CMK (cell line): ENCODE measurements around the gene ETF1.
"Not testable (repeated sequence)": the region's sequence is repeated elsewhere in the genome, so short reads cannot be mapped to it uniquely, and the experiment has no call there.

ENCODE experiments used
- DNase-seq: peaks from one replicate; pipeline ENCODE4 v3.0.0-alpha.2; 2010; ENCODE audit warnings: low read depth

The ETF1 gene

DNA sequence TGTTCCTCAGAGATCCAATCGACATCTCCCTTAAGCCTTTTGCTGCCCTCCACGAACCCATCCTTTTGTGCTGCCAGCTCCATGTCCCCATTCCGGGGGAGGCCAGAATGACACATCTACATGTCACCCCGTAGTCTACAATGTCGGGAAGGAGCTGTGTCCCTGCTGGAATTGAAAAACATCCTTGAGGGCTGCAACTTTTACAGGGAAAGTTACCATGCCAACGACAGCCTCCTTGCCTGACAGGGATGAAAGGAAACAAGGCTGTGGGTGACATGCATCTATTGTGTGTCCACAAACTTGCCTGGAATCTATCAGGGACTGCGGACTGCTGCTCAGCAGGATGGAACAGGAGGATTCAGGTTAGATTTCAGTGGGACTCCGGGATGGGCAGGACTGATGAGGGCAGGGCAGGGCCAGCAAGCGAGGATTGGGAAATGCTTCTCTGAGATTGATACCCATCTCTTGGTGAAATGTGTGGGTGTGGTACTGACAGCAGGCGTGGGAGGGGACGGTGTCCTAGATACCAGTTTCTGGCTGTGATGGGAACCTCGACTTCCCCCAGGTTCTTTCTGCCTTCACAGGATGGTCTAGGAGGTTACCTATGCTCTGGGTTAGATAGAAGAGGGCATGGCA, 52.3 kb downstream of the ETF1 start:
- DNase-seq = no peak

DNA sequence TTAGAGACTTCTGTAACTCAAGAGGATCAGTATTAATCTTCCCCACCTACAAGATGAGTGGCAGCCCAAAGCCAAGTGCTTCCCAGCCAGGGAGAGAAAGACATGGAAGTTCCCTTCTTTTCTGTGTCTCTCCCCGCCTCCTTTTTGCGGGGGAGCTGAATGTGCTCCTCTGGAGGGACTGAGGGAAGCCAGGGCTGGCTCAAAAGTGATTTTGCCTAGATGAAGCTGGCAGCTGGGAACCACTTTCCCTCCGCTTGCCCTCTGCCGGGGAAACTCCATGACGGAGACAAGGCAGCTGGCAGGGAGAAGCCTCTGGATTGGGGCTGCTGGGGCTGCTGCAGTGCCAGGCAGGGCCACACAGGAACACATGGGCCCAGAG, 53.4 kb downstream of the ETF1 start:
- DNase-seq = no peak

DNA sequence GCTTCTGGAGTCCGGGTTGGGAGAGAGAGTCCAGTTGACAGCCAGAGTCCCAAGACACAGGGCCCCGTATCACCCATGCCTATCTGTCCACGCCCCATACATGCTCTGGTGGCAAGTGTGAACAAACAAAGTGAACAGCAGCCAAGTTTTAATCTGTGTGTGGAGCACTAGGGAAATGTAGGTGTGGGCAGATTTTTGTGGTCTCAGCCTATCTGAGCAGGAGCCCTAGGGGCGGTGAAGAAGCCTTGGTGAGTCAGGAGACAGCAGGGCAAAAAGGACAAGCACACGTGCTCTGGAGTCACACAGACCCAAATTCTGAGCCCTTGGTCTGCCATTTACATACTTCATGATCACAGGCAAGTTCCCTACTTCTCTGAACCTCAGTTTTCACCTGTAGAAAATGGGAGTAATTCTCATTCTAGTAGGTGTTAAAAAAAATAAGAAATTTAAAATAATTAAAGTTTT, 54.5 kb downstream of the ETF1 start:
- no peak for DNase-seq

DNA sequence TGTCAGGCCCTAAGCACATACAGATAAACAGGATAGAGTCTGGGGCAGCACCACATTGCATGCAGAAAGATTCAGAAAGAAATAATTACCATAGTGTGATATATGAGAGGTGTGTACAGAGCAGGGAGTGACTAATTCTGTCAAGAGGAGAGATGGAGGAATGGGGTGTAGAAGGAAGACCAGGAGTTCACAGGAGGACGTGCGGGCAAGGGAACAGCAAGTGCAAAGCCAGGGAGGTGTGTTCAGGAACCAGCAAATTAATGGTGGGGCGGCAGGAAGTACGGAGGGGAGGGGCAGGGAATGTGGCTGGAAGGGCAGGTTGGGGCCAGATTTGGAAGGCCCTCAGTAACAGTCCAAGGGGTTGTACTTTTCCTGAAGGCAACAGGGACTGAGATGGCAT, 60.4 kb downstream of the ETF1 start:
- no peak for DNase-seq

DNA sequence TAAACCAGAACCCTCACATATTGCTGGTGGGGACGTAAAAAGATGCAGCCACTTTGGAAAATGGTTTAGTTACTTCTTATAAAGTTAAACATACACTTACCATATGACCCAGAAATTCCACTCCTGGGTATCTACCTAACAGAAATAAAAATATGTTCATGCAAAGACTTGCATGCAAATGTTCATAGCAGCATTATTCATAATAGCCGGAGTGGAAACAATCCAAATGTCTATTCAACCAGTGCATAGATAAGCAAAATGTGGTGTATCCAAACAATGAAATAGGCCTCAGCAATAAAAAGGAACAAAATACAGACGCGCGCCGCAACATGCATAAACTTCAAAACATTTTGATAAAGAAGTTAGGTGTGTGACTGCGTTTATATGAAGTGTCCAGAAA, 66.1 kb downstream of the ETF1 start:
- no peak for DNase-seq

DNA sequence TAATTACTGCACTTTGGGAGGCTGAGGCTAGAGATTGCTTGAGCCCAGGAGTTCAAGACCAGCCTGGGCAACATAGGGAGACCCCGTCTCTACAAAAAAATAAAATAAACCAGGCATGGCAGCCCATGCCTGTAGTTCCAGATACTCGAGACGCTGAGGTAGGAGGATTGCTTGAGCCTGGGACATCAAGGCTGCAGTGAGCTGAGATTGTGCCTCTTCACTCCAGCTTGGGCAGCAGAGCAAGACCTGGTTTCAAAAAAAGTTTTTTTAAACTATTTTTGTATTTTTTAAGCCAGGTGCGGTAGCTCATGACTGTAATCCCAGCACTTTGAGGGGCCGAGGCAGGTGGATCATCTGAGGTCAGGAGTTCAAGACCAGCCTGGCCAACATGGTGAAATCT, 69.9 kb downstream of the ETF1 start:
- DNase-seq = not testable (repeated sequence)

DNA sequence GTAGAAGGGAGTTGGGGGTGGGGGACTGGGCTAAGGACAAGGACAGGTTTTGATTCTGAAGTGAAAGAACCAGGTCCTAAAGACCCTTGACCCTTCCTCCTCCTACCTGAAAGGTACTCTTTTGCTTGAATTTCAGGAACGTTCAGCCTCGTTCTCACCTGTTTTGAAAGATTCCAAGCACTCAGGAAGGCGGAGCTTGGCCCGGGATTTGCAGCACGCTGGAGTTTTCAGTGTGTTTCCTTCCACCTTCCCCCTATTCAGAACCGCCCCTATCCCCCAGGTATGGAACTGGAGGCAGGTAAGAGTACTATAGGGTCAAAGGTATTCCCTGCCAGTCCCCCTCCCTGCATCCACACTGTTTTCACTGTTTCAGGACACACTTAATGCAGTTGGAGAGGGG, 70.7 kb downstream of the ETF1 start:
- no peak for DNase-seq

DNA sequence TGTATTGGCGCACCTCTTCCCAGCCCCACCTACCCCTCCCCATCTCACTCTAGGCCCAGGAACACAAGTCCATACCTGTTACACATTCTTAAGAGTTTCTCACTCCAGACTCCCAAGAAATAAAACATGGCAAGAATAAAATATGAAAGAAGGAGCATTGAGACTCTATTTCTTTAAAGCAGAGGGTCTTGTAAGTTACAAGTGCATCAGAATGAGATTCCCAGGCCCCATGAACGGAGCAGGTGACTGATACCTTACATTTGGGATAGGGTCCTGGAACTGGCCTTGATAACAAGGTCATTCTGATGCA, 72.0 kb downstream of the ETF1 start:
- DNase-seq = no peak

DNA sequence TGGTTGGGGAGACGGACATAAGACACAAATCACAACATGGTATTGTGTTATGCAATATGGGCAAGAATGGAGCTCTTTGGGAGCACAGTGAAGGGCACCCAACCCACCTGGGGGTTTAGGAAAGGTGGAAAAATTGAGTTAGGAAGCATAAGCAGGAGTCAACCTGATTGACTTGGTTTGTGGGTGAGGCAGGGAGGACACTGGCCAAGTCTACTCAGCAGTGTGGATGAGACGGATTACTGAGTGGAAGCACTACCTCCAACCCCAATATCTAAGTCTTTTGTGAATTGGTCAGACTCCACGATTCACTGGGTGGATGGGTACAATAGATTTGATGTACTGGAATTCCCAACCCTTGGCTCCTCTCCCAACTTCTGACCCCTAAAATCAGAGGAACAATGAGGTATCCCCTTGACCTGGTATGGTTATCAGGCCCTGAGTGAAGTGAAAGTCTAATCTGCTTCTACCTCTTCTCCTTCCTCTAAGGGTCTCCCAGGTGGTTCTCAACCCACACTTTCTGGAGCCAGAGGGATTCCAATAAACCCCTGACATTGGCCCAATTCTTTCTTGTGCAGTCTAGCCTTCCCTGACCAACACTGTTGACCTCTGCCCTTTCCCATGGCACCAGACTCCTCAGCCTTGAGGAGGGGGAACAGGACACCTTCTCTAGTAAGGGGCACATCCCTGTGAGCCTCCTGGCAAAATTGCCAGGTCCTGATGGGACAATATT, 72.5 kb downstream of the ETF1 start:
- no peak for DNase-seq

DNA sequence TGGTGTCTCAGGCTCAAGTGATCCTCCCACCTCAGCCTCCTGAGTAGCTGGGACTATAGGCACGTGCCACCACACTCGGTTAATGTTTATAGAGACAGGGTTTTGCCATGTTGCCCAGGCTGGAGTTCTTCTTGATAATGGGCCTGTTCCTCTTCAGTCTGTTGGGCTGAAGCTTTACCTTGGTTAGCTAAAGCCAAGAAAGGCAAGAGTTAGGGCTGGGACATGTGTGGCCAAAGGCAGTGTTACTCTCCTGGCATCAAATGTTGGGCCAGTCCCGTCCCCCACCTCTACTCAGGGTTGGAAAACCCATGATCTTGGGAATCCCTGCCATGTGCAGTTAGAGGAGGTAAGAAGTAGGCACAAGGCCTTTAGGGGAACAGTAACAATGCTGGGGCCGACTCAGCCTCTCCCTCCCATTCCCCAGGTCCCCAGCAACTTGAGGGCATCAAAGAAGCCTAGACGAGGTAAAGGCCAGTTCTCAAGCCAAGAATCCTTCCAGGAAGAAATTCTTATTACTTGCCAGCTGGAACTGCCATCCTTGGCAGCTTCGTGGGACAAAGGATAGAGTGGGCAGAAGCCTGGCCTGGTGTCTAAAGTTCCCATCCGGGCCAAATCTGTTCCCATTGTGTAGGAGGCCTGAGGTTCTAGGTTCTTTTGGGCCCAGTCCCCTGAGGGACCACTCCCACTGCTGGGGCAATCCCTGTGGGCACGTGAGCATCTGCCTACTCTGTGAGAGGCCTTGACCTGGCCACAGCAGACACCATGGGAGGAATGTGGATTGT, 73.3 kb downstream of the ETF1 start:
- no peak for DNase-seq

DNA sequence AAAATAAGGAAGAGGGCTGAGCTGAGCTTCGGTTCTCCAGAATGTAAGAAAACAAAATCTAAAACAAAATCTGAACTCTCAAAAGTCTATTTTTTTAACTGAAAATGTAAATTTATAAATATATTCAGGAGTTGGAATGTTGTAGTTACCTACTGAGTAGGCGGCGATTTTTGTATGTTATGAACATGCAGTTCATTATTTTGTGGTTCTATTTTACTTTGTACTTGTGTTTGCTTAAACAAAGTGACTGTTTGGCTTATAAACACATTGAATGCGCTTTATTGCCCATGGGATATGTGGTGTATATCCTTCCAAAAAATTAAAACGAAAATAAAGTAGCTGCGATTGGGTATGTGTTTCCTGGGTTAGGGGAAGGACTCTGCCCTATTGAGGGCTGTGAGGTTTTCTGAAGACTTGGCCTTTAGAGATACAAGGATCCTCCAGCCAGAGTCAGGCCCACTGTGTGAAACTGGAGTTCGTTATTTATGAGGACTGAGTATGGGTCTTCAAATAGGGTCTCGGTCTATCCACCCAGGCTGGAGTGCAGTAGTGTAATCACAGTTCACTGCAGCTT, 74.0 kb downstream of the ETF1 start:
- no peak for DNase-seq

DNA sequence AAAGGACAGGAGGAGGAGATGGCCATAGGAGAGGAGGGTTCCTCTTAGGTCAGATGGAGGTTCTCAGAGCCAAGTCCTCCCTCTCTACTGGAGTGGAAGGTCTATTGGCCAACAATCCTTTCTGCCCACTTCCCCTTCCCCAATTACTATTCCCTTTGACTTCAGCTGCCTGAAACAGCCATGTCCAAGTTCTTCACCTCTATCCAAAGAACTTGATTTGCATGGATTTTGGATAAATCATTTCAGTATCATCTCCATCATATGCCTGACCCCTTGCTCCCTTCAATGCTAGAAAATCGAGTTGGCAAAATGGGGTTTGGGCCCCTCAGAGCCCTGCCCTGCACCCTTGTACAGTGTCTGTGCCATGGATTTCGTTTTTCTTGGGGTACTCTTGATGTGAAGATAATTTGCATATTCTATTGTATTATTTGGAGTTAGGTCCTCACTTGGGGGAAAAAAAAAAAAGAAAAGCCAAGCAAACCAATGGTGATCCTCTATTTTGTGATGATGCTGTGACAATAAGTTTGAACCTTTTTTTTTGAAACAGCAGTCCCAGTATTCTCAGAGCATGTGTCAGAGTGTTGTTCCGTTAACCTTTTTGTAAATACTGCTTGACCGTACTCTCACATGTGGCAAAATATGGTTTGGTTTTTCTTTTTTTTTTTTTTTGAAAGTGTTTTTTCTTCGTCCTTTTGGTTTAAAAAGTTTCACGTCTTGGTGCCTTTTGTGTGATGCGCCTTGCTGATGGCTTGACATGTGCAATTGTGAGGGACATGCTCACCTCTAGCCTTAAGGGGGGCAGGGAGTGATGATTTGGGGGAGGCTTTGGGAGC, 74.7 kb downstream of the ETF1 start:
- no peak for DNase-seq

DNA sequence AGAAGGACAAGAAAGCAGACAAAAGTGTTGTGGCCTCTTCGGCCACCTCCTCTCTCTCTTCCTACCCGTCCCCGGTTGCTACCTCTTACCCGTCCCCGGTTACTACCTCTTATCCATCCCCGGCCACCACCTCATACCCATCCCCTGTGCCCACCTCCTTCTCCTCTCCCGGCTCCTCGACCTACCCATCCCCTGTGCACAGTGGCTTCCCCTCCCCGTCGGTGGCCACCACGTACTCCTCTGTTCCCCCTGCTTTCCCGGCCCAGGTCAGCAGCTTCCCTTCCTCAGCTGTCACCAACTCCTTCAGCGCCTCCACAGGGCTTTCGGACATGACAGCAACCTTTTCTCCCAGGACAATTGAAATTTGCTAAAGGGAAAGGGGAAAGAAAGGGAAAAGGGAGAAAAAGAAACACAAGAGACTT, 75.3 kb downstream of the ETF1 start:
- DNase-seq = no peak

DNA sequence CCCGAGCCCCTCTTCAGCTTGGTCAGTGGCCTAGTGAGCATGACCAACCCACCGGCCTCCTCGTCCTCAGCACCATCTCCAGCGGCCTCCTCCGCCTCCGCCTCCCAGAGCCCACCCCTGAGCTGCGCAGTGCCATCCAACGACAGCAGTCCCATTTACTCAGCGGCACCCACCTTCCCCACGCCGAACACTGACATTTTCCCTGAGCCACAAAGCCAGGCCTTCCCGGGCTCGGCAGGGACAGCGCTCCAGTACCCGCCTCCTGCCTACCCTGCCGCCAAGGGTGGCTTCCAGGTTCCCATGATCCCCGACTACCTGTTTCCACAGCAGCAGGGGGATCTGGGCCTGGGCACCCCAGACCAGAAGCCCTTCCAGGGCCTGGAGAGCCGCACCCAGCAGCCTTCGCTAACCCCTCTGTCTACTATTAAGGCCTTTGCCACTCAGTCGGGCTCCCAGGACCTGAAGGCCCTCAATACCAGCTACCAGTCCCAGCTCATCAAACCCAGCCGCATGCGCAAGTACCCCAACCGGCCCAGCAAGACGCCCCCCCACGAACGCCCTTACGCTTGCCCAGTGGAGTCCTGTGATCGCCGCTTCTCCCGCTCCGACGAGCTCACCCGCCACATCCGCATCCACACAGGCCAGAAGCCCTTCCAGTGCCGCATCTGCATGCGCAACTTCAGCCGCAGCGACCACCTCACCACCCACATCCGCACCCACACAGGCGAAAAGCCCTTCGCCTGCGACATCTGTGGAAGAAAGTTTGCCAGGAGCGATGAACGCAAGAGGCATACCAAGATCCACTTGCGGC, 75.9 kb downstream of the ETF1 start:
- no peak for DNase-seq

DNA sequence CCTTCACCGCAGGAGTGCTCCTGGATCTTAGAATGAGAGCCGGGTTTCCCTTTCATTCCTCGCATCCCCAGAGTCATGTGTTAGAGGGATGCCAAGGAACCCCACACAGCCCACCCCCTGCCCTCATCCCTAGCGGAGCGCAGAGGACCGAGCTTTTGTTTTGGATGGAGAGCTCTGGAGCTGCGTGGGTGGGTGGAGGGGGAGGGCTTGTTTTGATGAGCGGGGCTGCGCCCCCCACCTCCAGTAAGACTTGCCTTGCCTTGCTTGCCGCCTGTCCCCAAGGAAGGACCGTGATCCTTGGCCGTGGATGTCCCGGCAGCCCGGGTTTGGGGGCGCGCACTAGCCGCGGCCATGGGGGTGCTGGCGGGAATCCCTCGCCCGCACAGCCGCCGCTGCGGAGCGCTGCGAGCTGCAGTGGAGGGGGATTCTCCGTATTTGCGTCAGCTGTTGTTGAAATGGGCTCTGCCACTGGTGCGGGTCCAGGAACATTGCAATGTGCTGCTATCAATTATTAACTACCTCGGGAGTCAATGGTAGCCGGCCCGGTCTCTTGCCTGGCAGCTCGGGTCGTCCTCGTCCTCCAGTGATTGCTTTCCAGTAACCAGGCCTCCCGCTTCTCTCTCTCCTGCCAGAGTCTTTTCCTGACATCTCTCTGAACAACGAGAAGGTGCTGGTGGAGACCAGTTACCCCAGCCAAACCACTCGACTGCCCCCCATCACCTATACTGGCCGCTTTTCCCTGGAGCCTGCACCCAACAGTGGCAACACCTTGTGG, 76.7 kb downstream of the ETF1 start:
- no peak for DNase-seq

DNA sequence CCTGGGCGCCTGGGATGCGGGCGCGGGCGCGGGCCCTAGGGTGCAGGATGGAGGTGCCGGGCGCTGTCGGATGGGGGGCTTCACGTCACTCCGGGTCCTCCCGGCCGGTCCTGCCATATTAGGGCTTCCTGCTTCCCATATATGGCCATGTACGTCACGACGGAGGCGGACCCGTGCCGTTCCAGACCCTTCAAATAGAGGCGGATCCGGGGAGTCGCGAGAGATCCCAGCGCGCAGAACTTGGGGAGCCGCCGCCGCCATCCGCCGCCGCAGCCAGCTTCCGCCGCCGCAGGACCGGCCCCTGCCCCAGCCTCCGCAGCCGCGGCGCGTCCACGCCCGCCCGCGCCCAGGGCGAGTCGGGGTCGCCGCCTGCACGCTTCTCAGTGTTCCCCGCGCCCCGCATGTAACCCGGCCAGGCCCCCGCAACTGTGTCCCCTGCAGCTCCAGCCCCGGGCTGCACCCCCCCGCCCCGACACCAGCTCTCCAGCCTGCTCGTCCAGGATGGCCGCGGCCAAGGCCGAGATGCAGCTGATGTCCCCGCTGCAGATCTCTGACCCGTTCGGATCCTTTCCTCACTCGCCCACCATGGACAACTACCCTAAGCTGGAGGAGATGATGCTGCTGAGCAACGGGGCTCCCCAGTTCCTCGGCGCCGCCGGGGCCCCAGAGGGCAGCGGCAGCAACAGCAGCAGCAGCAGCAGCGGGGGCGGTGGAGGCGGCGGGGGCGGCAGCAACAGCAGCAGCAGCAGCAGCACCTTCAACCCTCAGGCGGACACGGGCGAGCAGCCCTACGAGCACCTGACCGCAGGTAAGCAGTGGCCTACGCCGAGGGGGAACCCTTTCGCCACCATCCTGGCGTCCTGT, 77.5 kb downstream of the ETF1 start, which contains the start of gene EGR1:
EGR1 (plus strand) TSS at position 219 of the 864 bp plus-strand sequence; CDS start at position 502, 283 bp downstream.
- DNase-seq = peak; percentile 64

DNA sequence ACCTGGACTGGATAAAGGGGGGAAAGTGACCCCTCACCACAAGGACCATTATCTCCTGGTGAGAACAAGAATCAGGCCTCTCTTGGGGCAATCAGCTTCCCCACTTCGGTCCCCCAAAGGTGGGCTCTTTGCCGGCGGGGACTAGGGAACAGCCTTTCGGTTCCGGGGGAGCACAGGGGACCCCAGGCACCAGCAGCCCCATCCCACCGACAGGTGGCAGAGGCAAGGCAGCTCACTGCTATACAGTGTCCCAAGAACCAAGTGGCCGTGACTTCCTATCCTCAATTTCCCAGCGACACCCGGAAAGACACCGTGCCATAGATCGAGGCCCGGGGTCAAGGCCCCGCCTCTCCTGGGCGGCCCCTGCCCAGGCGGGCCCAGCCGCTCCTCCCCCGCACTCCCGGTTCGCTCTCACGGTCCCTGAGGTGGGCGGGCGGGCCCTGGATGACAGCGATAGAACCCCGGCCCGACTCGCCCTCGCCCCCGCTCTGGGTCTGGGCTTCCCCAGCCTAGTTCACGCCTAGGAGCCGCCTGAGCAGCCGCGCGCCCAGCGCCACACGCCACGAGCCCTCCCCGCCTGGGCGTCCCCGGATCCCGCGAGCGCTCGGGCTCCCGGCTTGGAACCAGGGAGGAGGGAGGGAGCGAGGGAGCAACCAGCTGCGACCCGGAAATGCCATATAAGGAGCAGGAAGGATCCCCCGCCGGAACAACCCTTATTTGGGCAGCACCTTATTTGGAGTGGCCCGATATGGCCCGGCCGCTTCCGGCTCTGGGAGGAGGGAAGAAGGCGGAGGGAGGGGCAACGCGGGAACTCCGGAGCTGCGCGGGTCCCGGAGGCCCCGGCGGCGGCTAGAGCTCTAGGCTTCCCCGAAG, 78.4 kb downstream of the ETF1 start:
- DNase-seq = peak; percentile 83

DNA sequence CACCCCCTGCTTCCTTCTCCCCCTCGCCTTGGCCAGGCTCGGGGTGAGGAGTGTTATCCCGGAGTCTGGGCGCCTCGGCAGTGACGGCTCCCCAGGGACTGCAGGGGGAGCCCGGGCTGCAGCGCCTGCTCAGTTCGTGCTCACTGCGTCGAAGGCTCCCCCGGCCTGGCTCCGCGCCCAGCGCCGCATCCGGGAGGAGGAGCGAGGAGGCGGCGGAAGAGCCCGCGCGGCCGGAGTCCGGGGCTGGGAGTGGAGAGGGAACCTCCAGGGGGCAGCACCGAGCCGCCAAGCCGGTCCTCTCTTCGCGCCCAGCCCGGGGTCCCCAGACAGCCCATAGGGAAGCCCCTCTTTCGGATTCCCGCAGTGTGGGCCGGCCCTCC, 79.0 kb downstream of the ETF1 start:
- peak; percentile 82 for DNase-seq
